Naive thymus-derived CD4-positive, alpha-beta T cell (primary cell): ENCODE measurements around the gene MINK1. TPM values are rescaled to one million over a fixed set of nuclear protein-coding genes. Genes with fewer than 3 reads are reported as not detected.

ENCODE experiments used
- ATAC-seq: fragments of 150-1000 bp; cut with Tn5 transposase; 2 replicates; pipeline ENCODE4 v1.10.0; 2021; ENCODE audit warnings: mild to moderate bottlenecking, moderate library complexity
- CTCF ChIA-PET: fragments of 350-600 bp; sonication (Branson Sonifier 250); formaldehyde crosslinking; loops from one replicate; lab custom pipeline; 2021; ENCODE audit warnings: antibody characterized with exemption; lab: Charles Lee
- POLR2A ChIA-PET: fragments of 350-600 bp; sonication (Branson Sonifier 250); formaldehyde crosslinking; loops from one replicate; lab custom pipeline; 2021; ENCODE audit warnings: antibody characterized with exemption, inconsistent platforms; lab: Charles Lee
- DNase-seq, 9 donors: peaks; one replicate each; pipeline versions ENCODE4 v3.0.0 to v3.0.0-alpha.2; 2020 to 2022; ENCODE audit warnings: mixed read lengths in 1 of 9
- H3K27ac ChIP-seq: one replicate; pipeline ENCODE4 v1.7.0; 2013; ENCODE audit warnings: mild to moderate bottlenecking, low read depth, low read length, moderate library complexity
- H3K27me3 ChIP-seq, 2 donors: one replicate each; pipeline ENCODE4 v1.7.0; 2013; ENCODE audit warnings: low read length in 2 of 2, mild to moderate bottlenecking in 2 of 2, moderate library complexity in 2 of 2; ENCODE audit not compliant: control insufficient read depth in 2 of 2, insufficient read depth in 2 of 2
- H3K36me3 ChIP-seq, 3 experiments: 1 replicate in 2 of 3; 2 replicates in 1 of 3; pipeline ENCODE4 v1.7.0; 2013; ENCODE audit warnings: low read length in 3 of 3, mild to moderate bottlenecking in 3 of 3, moderate library complexity in 1 of 3; ENCODE audit not compliant: insufficient read depth in 3 of 3, control insufficient read depth in 2 of 3
- H3K4me1 ChIP-seq, 2 donors: one replicate each; pipeline ENCODE4 v1.7.0; 2013; ENCODE audit warnings: low read length in 2 of 2, mild to moderate bottlenecking in 2 of 2, moderate library complexity in 1 of 2; ENCODE audit not compliant: control insufficient read depth in 2 of 2, insufficient read depth in 2 of 2
- H3K4me3 ChIP-seq: 2 replicates; pipeline ENCODE4 v1.7.0; 2013; ENCODE audit warnings: mild to moderate bottlenecking, low read length
- H3K9me3 ChIP-seq, 3 experiments: 1 replicate in 2 of 3; 2 replicates in 1 of 3; pipeline ENCODE4 v1.7.0; 2013; ENCODE audit warnings: low read length in 3 of 3; ENCODE audit not compliant: control insufficient read depth in 2 of 3
- H3K27ac Mint-ChIP-seq, 9 donors: one replicate each; pipeline ENCODE4 v1.8.0; 2020 to 2022; ENCODE audit warnings: mixed read lengths in 9 of 9, mild to moderate bottlenecking in 8 of 9, moderate library complexity in 5 of 9, inconsistent platforms in 2 of 9
- H3K27me3 Mint-ChIP-seq, 5 donors: one replicate each; pipeline ENCODE4 v1.8.0; 2021 to 2022; ENCODE audit warnings: mixed read lengths in 5 of 5, mild to moderate bottlenecking in 1 of 5
- H3K36me3 Mint-ChIP-seq, 5 donors: one replicate each; pipeline ENCODE4 v1.8.0; 2020 to 2022; ENCODE audit warnings: mixed read lengths in 5 of 5, mild to moderate bottlenecking in 3 of 5, inconsistent platforms in 1 of 5
- H3K4me1 Mint-ChIP-seq, 7 donors: one replicate each; pipeline ENCODE4 v1.8.0; 2020 to 2022; ENCODE audit warnings: mixed read lengths in 7 of 7, mild to moderate bottlenecking in 3 of 7, inconsistent platforms in 1 of 7
- H3K4me3 Mint-ChIP-seq, 10 donors: one replicate each; pipeline ENCODE4 v1.8.0; 2020 to 2022; ENCODE audit warnings: mild to moderate bottlenecking in 10 of 10, mixed read lengths in 10 of 10, moderate library complexity in 6 of 10, inconsistent platforms in 2 of 10
- H3K9me3 Mint-ChIP-seq, 11 donors: one replicate each; pipeline ENCODE4 v1.8.0; 2020 to 2022; ENCODE audit warnings: mixed read lengths in 11 of 11, mild to moderate bottlenecking in 4 of 11, inconsistent platforms in 1 of 11, moderate library complexity in 1 of 11
- intact Hi-C, 2 donors: fragments of 100-400 bp; cut with micrococcal nuclease; formaldehyde crosslinking; loops; one replicate each; pipeline ENCODE4 v1.15.1; 2023
- polyA plus RNA-seq, 2 donors: library from polyadenylated mRNA; unstranded; fragments of 300-500 nt; fragmentation: Illumina TruSeq; gene quantifications; one replicate each; pipeline ENCODE4 v1.2.3, GENCODE V29; 2021
- total RNA-seq, 6 experiments: library from RNA in 5 of 6; stranded (reverse) in 5 of 6; gene quantifications; 1 replicate in 5 of 6; 2 replicates in 1 of 6; pipeline ENCODE4 v1.2.3 and lab custom pipeline; 2021 to 2026

Gene MINK1
- total and polyA plus RNA-seq, 7 experiments from 2014 or later, result 8.3 to 142 (median 102) TPM

GRCh38 chr17:4936436-4936835 lies 103.3 kb downstream of the MINK1 start:
- peaks cover 39 to 68% (median 52%) of the 10 kb centered on the region in 7 donors for H3K4me1 Mint-ChIP-seq
- H3K36me3 ChIP-seq, result peaks cover 0 to 32% (median 7%) of the 10 kb centered on the region in 3 experiments
- peak overlapping the region in 1 of 10 donors; percentile 4 for H3K4me3 Mint-ChIP-seq
- H3K9me3 Mint-ChIP-seq, result no peaks in the 10 kb centered on the region
- H3K36me3 Mint-ChIP-seq, result peaks cover 2 to 18% (median 9%) of the 10 kb centered on the region in 5 donors
- H3K9me3 ChIP-seq, result no peaks in the 10 kb centered on the region
- H3K27ac Mint-ChIP-seq, result peak overlapping the region in 6 of 9 donors; percentile 2 to 78 (median 30)
- ATAC-seq, result no peak
- peaks cover 0 to 4% (median 0%) of the 10 kb centered on the region in 5 donors for H3K27me3 Mint-ChIP-seq
- DNase-seq, result no peak
- CTCF ChIA-PET, result no interaction called here
- peaks cover 21 to 22% of the 10 kb centered on the region in 2 donors for H3K4me1 ChIP-seq
- no peaks in the 10 kb centered on the region for H3K27me3 ChIP-seq
- H3K4me3 ChIP-seq, result no peak overlapping the region
- POLR2A ChIA-PET, result interaction anchor here (4.9 kb wide), 2 partner anchors 15 to 32 kb away, joined by 120 to 135 read pairs; partner anchors contain the start of genes ENO3, PFN1 and SPAG7
- intact Hi-C loops, result no loop called here
- H3K27ac ChIP-seq, result no peak overlapping the region

GRCh38 chr17:4937553-4937952 lies 104.4 kb downstream of the MINK1 start:
- peaks cover 0 to 35% (median 7%) of the 10 kb centered on the region in 3 experiments for H3K36me3 ChIP-seq
- POLR2A ChIA-PET, result interaction anchor here (4.2 to 4.9 kb wide), 3 partner anchors 14 to 227 kb away, joined by 20 to 135 read pairs (median 120); partner anchors contain the start of genes ARRB2, ENO3, PFN1 and SPAG7
- H3K27ac Mint-ChIP-seq, result peak overlapping the region in 3 of 9 donors; percentile 8 to 62 (median 55)
- H3K4me3 Mint-ChIP-seq, result peak overlapping the region in 7 of 10 donors; percentile 21 to 100 (median 92)
- no peaks in the 10 kb centered on the region for H3K27me3 ChIP-seq
- H3K9me3 Mint-ChIP-seq, result peaks cover 0 to 1% (median 0%) of the 10 kb centered on the region in 11 donors
- no peak for ATAC-seq
- H3K27ac ChIP-seq, result no peak overlapping the region
- no peak for DNase-seq
- H3K27me3 Mint-ChIP-seq, result peaks cover 0 to 4% (median 0%) of the 10 kb centered on the region in 5 donors
- no peaks in the 10 kb centered on the region for H3K9me3 ChIP-seq
- CTCF ChIA-PET, result no interaction called here
- intact Hi-C loops, result no loop called here
- H3K36me3 Mint-ChIP-seq, result peaks cover 0 to 27% (median 17%) of the 10 kb centered on the region in 5 donors
- no peak overlapping the region for H3K4me3 ChIP-seq
- H3K4me1 ChIP-seq, result peaks cover 30 to 31% of the 10 kb centered on the region in 2 donors
- peaks cover 44 to 71% (median 63%) of the 10 kb centered on the region in 7 donors for H3K4me1 Mint-ChIP-seq

- H3K4me3 Mint-ChIP-seq, result peak overlapping the region; percentile 92 to 100 (median 98)
- ChIA-PET POLR2A (interaction anchor here (2.4 to 4.9 kb wide), 4 partner anchors 13 to 227 kb away, joined by 16 to 135 read pairs (median 70); partner anchors contain the start of genes ARRB2, ENO3, PFN1 and SPAG7), CTCF (no interaction called here)
- ATAC-seq (no peak), DNase-seq (no peak)
- H3K27ac ChIP-seq, result no peak overlapping the region
- H3K9me3 Mint-ChIP-seq, result peaks cover 0 to 1% (median 0%) of the 10 kb centered on the region in 11 donors
- no peaks in the 10 kb centered on the region for H3K9me3 ChIP-seq
- intact Hi-C loops, result no loop called here
- H3K27ac Mint-ChIP-seq, result peak overlapping the region in 6 of 9 donors; percentile 62 to 95 (median 90)
- peaks cover 36% of the 10 kb centered on the region in 2 donors for H3K4me1 ChIP-seq
- no peaks in the 10 kb centered on the region for H3K27me3 ChIP-seq
- peaks cover 0 to 32% (median 21%) of the 10 kb centered on the region in 5 donors for H3K36me3 Mint-ChIP-seq
- peaks cover 0 to 4% (median 0%) of the 10 kb centered on the region in 5 donors for H3K27me3 Mint-ChIP-seq
- H3K4me1 Mint-ChIP-seq, result peaks cover 48 to 75% (median 64%) of the 10 kb centered on the region in 7 donors
- H3K36me3 ChIP-seq, result peaks cover 0 to 40% (median 12%) of the 10 kb centered on the region in 3 experiments
- H3K4me3 ChIP-seq, result no peak overlapping the region
Measured at GRCh38 chr17:4938069-4938491, 104.9 kb downstream of the MINK1 start.

- peaks cover 0 to 3% (median 0%) of the 10 kb centered on the region in 5 donors for H3K27me3 Mint-ChIP-seq
- peak overlapping the region; percentile 88 to 98 (median 92) for H3K27ac Mint-ChIP-seq
- Histone ChIP-seq H3K27ac (peak overlapping the region; percentile 89), H3K4me3 (peak overlapping the region; percentile 89), H3K27me3 (no peaks in the 10 kb centered on the region), H3K9me3 (no peaks in the 10 kb centered on the region), H3K4me1 (peaks cover 43 to 44% of the 10 kb centered on the region in 2 donors), H3K36me3 (peaks cover 0 to 46% (median 16%) of the 10 kb centered on the region in 3 experiments)
- CTCF ChIA-PET, result interaction anchor here (1.0 to 1.9 kb wide), 6 partner anchors 10 to 41 kb away, joined by 3 to 10 read pairs (median 4); partner anchors contain the start of gene PFN1
- peaks cover 49 to 75% (median 63%) of the 10 kb centered on the region in 7 donors for H3K4me1 Mint-ChIP-seq
- peaks cover 0 to 1% (median 0%) of the 10 kb centered on the region in 11 donors for H3K9me3 Mint-ChIP-seq
- DNase-seq (no peak), ATAC-seq (no peak)
- POLR2A ChIA-PET, result interaction anchor here (0.6 to 4.9 kb wide), 17 partner anchors 12 to 236 kb away, joined by 3 to 135 read pairs (median 8); partner anchors contain the start of genes ARRB2, C17orf107, CHRNE and ENO3
- intact Hi-C loops, result no loop called here
- peaks cover 0 to 37% (median 23%) of the 10 kb centered on the region in 5 donors for H3K36me3 Mint-ChIP-seq
- H3K4me3 Mint-ChIP-seq, result peak overlapping the region; percentile 92 to 100 (median 98)
Measured at GRCh38 chr17:4938688-4939545, 105.8 kb downstream of the MINK1 start.

GRCh38 chr17:4939546-4939795 lies 106.3 kb downstream of the MINK1 start:
- Mint-ChIP-seq H3K27me3 (no peaks in the 10 kb centered on the region), H3K27ac (peak overlapping the region; percentile 88 to 98 (median 92)), H3K4me3 (peak overlapping the region; percentile 92 to 100 (median 98)), H3K36me3 (peaks cover 0 to 43% (median 23%) of the 10 kb centered on the region in 5 donors), H3K9me3 (peaks cover 0 to 1% (median 0%) of the 10 kb centered on the region in 11 donors), H3K4me1 (peaks cover 49 to 75% (median 63%) of the 10 kb centered on the region in 7 donors)
- ChIA-PET POLR2A (interaction anchor here (0.6 to 4.9 kb wide), 28 partner anchors 8 to 384 kb away, joined by 3 to 135 read pairs (median 4); partner anchors contain the start of genes ARRB2, C17orf107, CAMTA2 and CHRNE), CTCF (interaction anchor here (0.8 to 1.9 kb wide), 8 partner anchors 9 to 149 kb away, joined by 3 to 10 read pairs (median 4); partner anchors contain the start of gene PFN1)
- Histone ChIP-seq H3K36me3 (peaks cover 0 to 46% (median 16%) of the 10 kb centered on the region in 3 experiments), H3K4me1 (peaks cover 43 to 44% of the 10 kb centered on the region in 2 donors), H3K4me3 (peak overlapping the region; percentile 89), H3K9me3 (no peaks in the 10 kb centered on the region), H3K27ac (peak overlapping the region; percentile 89), H3K27me3 (no peaks in the 10 kb centered on the region)
- ATAC-seq, result no peak
- DNase-seq, result peak in 1 of 9 donors; percentile 20
- intact Hi-C loops, result no loop called here
